Measurements from ENCODE around the gene HOXA10. TPM values are rescaled to one million over a fixed set of nuclear protein-coding genes. Genes with fewer than 3 reads are reported as not detected.

The HOXA10 gene
- total RNA-seq, 1 experiment from 2014 or later = not detected

- Histone ChIP-seq H3K9me2 (ENCODE audit: insufficient read depth) (no peaks in the 10 kb centered on the region), H3K4me3 (no peak overlapping the region), H3F3A (ENCODE audit: insufficient read depth, low read depth) (peaks cover 28% of the 10 kb centered on the region), H3K4me2 (peak overlapping the region; percentile 86; the same call in 1 of the 2 replicates), H3K36me3 (ENCODE audit: low read depth) (no peaks in the 10 kb centered on the region), H3K79me2 (ENCODE audit: low read depth) (no peaks in the 10 kb centered on the region), H3K9me3 (ENCODE audit: insufficient read depth, low read depth) (no peaks in the 10 kb centered on the region), H3K27ac (peak overlapping the region; percentile 73), H3K27me3 (ENCODE audit: insufficient read depth, low read depth) (no peaks in the 10 kb centered on the region), H4K20me1 (ENCODE audit: insufficient read depth) (no peaks in the 10 kb centered on the region), H3K4me1 (replicated peaks; ENCODE audit: insufficient read depth) (peaks cover 42% of the 10 kb centered on the region), H2AFZ (no peak overlapping the region; the same call in 1 of the 2 replicates)
- TF ChIP-seq, protein P1, sequence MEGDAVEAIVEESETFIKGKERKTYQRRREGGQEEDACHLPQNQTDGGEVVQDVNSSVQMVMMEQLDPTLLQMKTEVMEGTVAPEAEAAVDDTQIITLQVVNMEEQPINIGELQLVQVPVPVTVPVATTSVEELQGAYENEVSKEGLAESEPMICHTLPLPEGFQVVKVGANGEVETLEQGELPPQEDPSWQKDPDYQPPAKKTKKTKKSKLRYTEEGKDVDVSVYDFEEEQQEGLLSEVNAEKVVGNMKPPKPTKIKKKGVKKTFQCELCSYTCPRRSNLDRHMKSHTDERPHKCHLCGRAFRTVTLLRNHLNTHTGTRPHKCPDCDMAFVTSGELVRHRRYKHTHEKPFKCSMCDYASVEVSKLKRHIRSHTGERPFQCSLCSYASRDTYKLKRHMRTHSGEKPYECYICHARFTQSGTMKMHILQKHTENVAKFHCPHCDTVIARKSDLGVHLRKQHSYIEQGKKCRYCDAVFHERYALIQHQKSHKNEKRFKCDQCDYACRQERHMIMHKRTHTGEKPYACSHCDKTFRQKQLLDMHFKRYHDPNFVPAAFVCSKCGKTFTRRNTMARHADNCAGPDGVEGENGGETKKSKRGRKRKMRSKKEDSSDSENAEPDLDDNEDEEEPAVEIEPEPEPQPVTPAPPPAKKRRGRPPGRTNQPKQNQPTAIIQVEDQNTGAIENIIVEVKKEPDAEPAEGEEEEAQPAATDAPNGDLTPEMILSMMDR (conservative IDR thresholded peaks at IDR 0.05) = no peak
- no peak for TF ChIP-seq EZH2 (IDR thresholded peaks at IDR 0.05; ENCODE audit: low read depth)
- POLR2A ChIA-PET (ENCODE audit: unreplicated experiment) = interaction anchor here (0.6 to 0.7 kb wide), 3 partner anchors 18 to 287 kb away, joined by 3 to 5 read pairs (median 4); no protein-coding TSS in a partner anchor
- no peak for DNase-seq
- intact Hi-C loops (cut with micrococcal nuclease; ENCODE audit: unreplicated experiment) = no loop called here
- BruUV-seq (replicated peaks) = no TSS peak
- CTCF ChIA-PET = interaction anchor here (1.6 kb wide), 1 partner anchor 274 kb away, joined by 5 read pairs; no protein-coding TSS in a partner anchor
Measured at GRCh38 chr7:27133409-27134231, 40.5 kb downstream of the HOXA10 start.

DNA sequence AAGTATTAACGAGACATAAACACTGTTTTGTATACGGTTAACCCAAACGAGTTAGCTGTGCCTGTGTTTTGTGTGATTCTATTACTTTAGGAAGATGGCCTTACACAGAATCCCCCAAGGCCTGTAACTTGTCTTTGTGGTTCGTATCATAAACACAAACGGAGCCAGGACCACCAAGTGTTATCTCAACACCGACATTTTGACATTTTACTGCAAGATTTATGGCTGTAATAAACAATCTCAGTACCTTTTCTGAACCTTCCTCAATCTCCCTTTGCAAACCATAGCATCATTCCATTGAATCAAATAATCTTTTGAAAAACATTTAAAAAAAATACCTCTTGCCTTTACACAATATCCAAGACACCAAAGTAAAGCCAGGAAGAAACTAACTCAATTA is 41.1 kb downstream of the HOXA10 start:
- intact Hi-C loops (cut with micrococcal nuclease; ENCODE audit: unreplicated experiment) = no loop called here
- ChIA-PET CTCF (no interaction called here), POLR2A (ENCODE audit: unreplicated experiment) (interaction anchor here (0.6 kb wide), 1 partner anchor 17 kb away, joined by 3 read pairs; no protein-coding TSS in a partner anchor)
- H3F3A ChIP-seq (ENCODE audit: insufficient read depth, low read depth) = peaks cover 28% of the 10 kb centered on the region
- no peaks in the 10 kb centered on the region for H3K9me2 ChIP-seq (ENCODE audit: insufficient read depth)
- no TSS peak for BruUV-seq (replicated peaks)
- H3K36me3 ChIP-seq (ENCODE audit: low read depth) = no peaks in the 10 kb centered on the region
- TF ChIP-seq EZH2 (IDR thresholded peaks at IDR 0.05; ENCODE audit: low read depth) = no peak
- TF ChIP-seq, protein P1 (conservative IDR thresholded peaks at IDR 0.05) = no peak
- H3K4me3 ChIP-seq = no peak overlapping the region
- no peaks in the 10 kb centered on the region for H3K27me3 ChIP-seq (ENCODE audit: insufficient read depth, low read depth)
- no peak for DNase-seq
- no peaks in the 10 kb centered on the region for H4K20me1 ChIP-seq (ENCODE audit: insufficient read depth)
- H3K4me1 ChIP-seq (replicated peaks; ENCODE audit: insufficient read depth) = peaks cover 44% of the 10 kb centered on the region
- H3K79me2 ChIP-seq (ENCODE audit: low read depth) = no peaks in the 10 kb centered on the region
- H2AFZ ChIP-seq = no peak overlapping the region
- no peaks in the 10 kb centered on the region for H3K9me3 ChIP-seq (ENCODE audit: insufficient read depth, low read depth)
- H3K4me2 ChIP-seq = no peak overlapping the region
- no peak overlapping the region for H3K27ac ChIP-seq

DNA sequence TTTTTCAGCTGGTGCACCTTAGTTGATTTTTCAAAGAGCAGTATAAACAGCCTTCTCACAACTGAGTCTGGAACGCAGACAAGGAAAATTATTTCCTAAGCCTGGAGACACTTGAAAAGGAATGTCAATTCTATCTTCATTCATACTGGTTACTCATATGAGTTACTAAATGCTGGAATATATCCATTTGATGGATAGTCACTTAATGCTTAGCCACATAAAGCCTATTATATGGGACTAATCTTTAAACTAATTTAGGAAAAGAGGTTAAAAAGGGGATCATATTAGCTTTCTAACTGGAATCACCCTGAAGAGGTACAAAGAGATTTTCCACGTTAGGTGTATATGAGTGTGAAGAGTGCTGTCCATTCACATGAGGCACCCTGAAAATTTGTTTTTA is 41.9 kb downstream of the HOXA10 start:
- no peaks in the 10 kb centered on the region for H3K9me3 ChIP-seq (ENCODE audit: insufficient read depth, low read depth)
- H3K27ac ChIP-seq = no peak overlapping the region
- TF ChIP-seq, protein P1 (conservative IDR thresholded peaks at IDR 0.05) = no peak
- intact Hi-C loops (cut with micrococcal nuclease; ENCODE audit: unreplicated experiment) = no loop called here
- no peak overlapping the region for H3K4me3 ChIP-seq
- H3K79me2 ChIP-seq (ENCODE audit: low read depth) = no peaks in the 10 kb centered on the region
- BruUV-seq (replicated peaks) = no TSS peak
- no peak for DNase-seq
- no peaks in the 10 kb centered on the region for H4K20me1 ChIP-seq (ENCODE audit: insufficient read depth)
- ChIA-PET CTCF (no interaction called here), POLR2A (ENCODE audit: unreplicated experiment) (no interaction called here)
- no peak overlapping the region for H2AFZ ChIP-seq
- no peaks in the 10 kb centered on the region for H3K9me2 ChIP-seq (ENCODE audit: insufficient read depth)
- H3K4me2 ChIP-seq = no peak overlapping the region
- H3K36me3 ChIP-seq (ENCODE audit: low read depth) = no peaks in the 10 kb centered on the region
- H3K27me3 ChIP-seq (ENCODE audit: insufficient read depth, low read depth) = no peaks in the 10 kb centered on the region
- peaks cover 28% of the 10 kb centered on the region for H3F3A ChIP-seq (ENCODE audit: insufficient read depth, low read depth)
- peaks cover 48% of the 10 kb centered on the region for H3K4me1 ChIP-seq (replicated peaks; ENCODE audit: insufficient read depth)
